ENCODE data around the gene PSD4. TPM values are rescaled to one million over a fixed set of nuclear protein-coding genes. Genes with fewer than 3 reads are reported as not detected.

The PSD4 gene
- total RNA-seq, 4 donors from 2014 or later = 2.8 to 14.8 (median 5.6) TPM

DNA sequence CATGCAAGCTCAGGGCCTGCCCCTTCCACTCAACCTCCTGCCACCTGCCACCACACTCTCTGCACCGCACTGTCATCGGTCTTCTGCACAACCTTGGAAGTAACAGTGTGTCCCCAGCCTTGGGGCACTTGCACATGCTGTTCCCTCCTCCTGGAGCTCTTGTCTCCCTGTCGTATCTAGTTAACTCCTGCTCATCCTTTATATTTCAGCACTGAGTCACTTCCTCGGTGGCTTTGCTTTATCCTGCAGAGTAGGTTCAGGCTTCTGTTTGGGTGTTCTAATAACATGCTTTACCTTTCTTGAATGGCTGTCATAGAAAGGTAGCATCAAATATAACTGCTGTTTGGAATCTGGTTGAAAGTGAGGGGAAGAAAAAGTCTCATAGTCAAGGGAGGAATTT lies 79.7 kb downstream of the PSD4 start:
- TF ChIP-seq, protein P1, sequence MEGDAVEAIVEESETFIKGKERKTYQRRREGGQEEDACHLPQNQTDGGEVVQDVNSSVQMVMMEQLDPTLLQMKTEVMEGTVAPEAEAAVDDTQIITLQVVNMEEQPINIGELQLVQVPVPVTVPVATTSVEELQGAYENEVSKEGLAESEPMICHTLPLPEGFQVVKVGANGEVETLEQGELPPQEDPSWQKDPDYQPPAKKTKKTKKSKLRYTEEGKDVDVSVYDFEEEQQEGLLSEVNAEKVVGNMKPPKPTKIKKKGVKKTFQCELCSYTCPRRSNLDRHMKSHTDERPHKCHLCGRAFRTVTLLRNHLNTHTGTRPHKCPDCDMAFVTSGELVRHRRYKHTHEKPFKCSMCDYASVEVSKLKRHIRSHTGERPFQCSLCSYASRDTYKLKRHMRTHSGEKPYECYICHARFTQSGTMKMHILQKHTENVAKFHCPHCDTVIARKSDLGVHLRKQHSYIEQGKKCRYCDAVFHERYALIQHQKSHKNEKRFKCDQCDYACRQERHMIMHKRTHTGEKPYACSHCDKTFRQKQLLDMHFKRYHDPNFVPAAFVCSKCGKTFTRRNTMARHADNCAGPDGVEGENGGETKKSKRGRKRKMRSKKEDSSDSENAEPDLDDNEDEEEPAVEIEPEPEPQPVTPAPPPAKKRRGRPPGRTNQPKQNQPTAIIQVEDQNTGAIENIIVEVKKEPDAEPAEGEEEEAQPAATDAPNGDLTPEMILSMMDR (IDR thresholded peaks at IDR 0.05; ENCODE audit: low read depth) = no peak

DNA sequence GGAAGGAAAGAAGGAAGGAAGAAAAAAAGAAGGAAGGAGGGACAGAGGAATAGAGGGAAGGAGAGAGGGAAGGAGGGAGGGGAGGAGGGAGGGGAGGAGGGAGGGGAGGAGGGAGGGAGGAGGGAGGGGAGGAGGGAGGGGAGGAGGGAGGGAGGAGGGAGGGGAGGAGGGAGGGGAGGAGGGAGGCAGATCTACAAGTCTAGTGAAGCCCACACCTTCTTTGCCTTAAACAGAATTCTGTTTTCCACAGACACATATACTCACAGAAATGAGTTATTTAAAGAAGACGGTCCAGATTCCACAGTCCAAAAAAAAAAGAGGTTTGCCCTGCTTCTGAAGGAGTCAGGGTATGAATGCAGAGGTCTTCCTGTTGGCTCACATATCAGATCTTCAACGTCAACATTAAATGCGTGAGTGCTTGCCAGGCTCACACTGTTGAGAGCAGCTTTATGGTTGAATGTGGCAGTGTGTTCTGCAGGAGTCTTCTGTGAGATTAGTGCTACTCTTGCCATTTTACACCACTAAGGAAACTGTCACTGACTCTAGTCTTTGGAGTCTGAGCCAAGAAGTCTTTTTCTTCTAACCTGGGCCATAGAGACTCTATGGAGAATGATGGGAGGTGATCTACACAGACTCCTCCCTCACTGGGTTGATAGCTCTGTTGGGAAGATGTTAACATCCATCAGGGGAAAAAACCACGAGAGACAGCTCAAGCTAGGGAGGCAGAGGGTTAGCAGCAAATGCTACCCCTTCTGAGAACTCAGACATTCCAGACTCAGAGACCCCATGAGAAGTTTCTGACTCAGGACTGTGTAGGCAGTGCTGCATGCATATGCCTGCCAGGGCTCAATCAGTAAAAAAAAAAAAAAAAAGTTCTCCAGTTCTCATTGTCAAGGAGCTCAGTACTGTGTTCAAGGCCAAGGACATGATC lies 81.6 kb downstream of the PSD4 start:
- TF ChIP-seq, protein P1 (IDR thresholded peaks at IDR 0.05; ENCODE audit: low read depth) = no peak

DNA sequence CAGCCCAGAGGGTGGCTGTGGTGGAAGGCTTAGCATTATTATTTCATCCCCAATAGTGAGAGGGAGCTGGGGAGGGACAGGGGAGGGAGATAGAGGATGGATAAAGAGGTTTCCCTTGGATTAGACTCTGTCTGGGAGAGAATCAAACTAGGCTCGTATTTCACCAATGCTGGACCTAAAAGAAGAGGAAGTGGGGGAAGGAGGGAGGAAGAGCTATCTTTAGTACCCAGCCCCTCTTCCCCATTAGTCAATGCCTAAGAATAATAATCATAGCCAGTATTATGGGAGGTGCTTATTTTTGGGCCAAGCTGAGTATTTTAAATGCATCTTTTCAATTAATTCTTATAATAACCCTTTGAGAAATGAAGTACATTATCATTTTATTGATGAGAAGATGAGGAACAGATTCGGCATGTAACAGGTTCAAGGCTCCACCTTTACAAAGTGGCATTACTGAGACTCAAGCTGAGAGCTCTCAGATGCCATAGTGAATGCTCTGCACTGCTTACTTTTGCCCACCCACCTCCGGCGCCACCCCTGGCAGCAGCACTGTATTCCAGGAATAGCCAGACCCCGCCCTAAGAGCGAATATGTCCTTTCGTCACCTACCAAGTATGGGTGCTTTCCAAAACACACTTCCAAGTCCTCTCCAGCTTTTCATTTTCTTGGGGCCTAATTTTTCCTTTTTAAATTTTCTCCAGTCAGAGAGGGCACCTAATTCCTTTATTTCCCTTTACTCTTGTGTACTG lies 83.9 kb downstream of the PSD4 start:
- TF ChIP-seq, protein P1 (IDR thresholded peaks at IDR 0.05; ENCODE audit: low read depth) = no peak

DNA sequence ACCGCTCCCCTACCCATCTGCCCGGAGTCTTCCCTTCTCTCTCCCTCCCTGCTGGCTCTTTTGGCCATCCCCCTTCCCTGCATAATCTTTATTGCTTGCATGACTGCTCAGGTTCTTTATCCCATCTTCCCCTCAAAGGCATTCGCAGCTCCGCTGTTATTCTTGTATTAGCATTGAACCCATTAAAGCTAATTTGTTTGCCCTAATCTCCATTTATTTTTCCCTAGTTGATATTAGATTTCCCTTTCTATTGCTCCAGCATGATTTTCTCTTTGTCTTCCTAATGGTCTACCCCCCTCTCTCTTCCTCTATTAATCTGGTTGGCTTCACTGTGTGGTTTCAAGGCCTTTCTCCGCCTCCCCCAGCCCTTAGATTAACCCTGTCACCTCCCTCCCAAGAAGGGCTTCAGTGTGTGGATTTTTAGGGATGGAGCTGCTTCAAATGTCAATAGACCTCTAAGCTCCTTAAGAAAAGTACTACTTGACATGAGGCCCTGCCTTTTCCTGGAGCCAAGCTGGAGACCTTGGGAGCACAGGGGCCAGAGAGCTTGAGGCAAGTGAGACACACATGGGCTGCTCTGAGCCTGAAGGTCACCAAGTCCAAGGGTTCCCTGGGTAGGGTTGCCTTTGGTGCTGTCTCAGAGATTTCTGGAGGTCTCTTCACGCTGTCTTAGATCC lies 84.8 kb downstream of the PSD4 start:
- TF ChIP-seq, protein P1 (IDR thresholded peaks at IDR 0.05; ENCODE audit: low read depth) = no peak

Other genes with a start within 250 kb of the PSD4 start
- not detected for gene IL36G, start 196.0 kb upstream of the PSD4 start, total RNA-seq
- not detected for gene IL36A, start 168.5 kb upstream of the PSD4 start, total RNA-seq
- not detected for gene IL36B, start 121.1 kb upstream of the PSD4 start, total RNA-seq
- not detected for gene IL36RN, start 114.8 kb upstream of the PSD4 start, total RNA-seq
- gene IL1F10, start 106.0 kb upstream of the PSD4 start, total RNA-seq = not detected
- gene IL1RN, start 46.4 kb upstream of the PSD4 start, total RNA-seq = 100 to 1,000 TPM in 1 of 4 donors, 1 to 10 TPM in 2, under 1 TPM in 1; 0.98 to 105 (median 6.0) TPM
- 10 to 100 TPM in 1 of 4 donors, 1 to 10 TPM in 3; 2.8 to 10.7 (median 5.8) TPM for gene PAX8, start 105.0 kb downstream of the PSD4 start, total RNA-seq